HG02588 (cell line): ENCODE measurements around the gene ATP5IF1.

ENCODE experiments used
- ATAC-seq: cut with Tn5 transposase; IDR thresholded peaks from one replicate; pipeline ENCODE4 v1.9.1; 2021; ENCODE audit warnings: mild to moderate bottlenecking, moderate library complexity; ENCODE audit not compliant: unreplicated experiment

Gene ATP5IF1

DNA sequence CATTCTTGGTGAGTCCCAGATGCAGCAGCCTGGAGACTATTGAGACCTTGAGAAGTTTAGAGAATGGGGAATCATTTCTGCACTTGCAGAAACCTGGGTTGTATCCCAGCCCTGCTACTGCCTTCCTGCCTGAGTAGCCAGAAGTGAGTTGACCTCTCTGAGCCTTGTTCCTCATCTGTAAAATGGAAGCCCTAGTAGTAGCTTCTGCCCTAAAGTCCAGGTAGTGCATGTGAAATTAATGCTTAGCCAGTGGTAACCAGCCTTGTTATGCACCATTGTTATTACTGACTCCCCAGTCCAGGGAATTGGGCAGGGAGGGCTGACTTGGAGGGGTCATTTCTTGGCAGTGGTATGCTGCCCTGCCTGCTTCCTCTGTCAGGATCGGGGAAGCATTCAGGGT lies 29.0 kb downstream of the ATP5IF1 start:
- no peak for ATAC-seq

DNA sequence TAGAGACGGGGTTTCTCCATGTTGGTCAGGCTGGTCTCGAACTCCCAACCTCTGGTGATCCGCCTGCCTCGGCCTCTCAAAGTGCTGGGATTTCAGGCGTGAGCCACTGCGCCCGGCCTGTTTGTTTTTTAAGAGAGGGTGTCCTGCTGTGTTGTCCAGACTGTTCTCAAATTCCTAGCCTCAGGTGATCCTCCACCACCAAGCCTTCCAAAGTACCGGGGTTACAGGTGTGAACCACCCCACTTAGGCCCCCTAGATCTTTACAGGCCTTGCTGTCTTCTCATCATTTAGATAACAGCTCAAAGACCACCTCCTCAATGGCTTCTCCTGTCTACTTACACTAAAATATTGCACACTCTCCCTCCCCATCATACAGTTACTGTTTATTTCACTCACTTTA lies 29.7 kb downstream of the ATP5IF1 start:
- no peak for ATAC-seq

DNA sequence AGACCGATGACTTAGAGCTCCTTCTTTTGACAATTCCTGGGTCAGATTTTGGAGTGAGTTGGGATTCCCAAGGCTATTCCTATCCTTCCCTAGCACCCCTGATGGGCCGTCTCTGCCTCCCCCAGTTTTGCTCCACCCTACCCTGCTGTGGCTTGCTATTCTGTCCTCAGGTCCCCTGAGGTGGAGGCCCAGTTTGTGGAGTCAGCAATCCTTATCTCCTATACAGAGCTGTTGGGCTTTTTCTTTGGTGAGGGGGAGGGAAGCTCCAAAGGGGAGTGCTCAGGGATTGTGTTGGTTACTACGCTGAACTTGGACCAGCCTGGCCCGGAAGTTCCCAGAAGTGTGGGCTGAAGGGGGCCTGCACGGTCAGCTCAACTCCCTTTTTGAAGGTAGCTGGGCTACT lies 31.0 kb downstream of the ATP5IF1 start:
- no peak for ATAC-seq

DNA sequence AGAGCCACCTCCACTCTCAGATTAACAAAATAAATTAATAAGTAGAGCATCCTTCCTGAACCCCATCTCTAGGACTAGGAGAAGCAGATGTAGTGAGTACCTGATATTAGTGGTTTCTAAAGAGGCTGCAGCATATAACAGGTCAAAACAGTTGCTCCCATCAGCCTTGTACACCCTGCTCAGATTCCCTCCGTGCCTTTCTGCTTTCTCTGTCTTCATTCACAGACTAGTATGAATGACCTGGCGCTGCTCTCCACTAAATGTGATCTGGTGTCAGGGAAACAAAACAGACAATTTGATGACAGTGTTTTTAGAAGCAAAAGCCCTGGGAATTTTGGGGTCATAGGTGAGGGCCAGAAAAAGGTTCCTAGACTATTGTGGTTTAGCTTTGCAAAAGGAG lies 31.7 kb downstream of the ATP5IF1 start:
- no peak for ATAC-seq

DNA sequence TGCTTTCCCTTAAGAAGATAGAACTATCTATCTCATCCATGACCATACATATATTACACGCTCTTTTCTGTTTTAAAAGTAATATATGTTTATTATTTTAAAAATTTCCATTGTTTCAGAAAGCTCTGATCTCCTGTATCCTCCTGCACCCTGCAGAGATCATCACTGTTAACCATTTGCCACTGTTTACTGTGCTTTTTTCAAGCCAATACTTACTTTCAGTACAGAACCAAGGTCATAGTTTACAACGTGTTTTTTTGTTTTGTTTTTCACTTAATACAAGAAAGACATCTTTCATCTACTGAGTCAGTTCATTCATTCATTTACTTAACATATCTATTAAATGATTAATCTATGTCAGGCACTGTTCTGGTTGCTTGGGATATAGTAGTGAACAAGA lies 33.6 kb downstream of the ATP5IF1 start:
- ATAC-seq, result no peak

DNA sequence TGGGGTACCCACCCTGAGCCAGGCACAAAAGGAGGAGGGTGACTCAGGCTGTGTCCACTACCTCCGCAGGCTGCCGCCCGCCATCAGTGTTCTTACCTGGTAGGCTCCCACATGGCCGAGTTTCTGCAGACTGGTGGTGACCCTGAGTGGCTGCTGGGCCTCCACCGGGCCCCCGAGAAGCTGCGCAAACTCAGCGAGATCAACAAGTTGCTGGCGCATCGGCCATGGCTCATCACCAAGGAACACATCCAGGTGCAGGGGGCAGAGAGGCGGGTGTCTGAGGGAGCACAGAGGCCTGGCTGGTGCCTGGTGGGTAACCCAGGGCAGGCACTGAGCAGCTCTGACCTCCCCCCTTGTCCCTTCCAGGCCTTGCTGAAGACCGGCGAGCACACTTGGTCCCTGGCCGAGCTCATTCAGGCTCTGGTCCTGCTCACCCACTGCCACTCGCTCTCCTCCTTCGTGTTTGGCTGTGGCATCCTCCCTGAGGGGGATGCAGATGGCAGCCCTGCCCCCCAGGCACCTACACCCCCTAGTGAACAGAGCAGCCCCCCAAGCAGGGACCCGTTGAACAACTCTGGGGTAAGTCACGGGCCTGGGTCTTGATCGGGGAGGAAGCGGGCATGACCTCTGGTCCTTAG lies 36.4 kb downstream of the ATP5IF1 start:
- no peak for ATAC-seq

DNA sequence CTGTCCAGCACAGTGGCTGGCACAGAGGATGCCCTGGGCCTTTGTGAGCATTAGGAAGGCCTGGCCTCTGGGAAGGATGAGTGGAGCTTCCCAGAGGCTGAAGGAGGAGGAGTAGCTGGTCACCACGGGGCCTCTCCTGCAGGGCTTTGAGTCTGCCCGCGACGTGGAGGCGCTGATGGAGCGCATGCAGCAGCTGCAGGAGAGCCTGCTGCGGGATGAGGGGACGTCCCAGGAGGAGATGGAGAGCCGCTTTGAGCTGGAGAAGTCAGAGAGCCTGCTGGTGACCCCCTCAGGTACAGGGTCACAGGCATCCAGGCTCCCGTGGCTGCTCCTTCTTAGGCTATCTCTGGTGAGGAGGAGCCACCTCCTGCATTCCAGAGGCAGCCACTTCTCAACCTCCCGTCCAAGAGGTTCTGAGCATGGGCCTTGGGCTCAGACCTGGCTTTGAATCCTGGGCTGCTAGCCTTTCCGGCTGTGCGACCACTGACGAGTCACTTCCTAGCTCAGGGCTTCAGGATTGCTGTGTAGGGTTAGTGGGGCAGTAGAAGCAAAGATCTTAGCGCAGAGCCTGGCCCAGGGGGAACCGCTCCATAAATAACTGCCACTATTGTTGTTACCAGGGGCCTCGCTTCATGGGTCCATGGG lies 37.4 kb downstream of the ATP5IF1 start:
- ATAC-seq, result no peak

DNA sequence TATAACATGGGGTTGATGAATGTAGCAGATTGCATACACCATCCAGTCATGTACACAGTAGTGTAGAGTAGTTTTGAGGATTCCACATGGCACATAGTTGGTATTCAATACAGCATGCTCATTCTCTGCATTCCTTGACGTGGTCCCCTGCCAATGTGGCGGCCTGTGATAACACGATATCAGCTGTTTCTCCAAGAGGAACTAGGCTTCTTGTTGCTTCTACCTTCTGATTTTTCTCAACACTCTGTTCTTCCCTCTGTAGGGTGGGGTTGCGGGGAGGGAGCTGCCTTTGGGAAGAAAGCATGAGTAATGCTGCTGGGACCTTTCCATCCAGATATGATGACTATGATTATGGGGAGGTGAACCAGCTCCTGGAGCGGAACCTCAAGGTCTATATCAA lies 42.8 kb downstream of the ATP5IF1 start:
- ATAC-seq, result no peak

DNA sequence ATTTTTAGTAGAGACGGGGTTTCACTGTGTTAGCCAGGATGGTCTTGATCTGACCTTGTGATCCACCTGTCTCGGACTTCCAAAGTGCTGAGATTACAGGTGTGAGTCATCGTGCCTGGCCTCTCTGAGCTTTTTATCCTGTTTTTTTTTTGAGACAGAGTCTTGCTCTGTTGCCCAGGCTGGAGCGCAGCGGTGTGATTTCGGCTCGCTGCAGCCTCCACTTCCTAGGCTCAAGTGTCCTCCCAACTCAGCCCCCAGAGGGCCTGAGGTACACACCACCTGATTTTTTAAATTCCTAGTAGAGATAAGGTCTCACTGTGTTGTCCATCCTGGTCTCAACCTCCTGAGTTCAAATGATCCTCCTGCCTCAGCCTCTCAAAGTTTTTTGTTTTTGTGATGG lies 43.8 kb downstream of the ATP5IF1 start:
- no peak for ATAC-seq

DNA sequence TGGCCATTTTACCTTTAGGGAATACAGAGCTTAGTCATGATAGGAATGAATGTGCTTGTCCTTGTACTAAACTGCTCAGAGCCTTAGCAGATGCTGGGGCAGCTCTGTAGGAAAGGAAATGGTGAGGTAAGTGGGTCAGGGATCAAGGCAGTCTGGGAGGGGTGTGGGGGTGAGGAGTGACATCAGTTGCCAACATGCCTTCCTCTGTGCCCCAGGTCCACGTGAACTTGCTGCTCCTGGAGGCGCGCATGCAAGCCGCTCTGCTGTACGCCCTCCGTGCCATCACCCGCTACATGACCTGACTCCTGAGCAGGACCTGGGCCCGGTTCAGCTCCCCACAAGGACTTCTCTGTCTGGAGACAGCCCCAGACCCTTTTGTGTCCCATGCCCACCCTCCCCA lies 44.6 kb downstream of the ATP5IF1 start:
- no peak for ATAC-seq

DNA sequence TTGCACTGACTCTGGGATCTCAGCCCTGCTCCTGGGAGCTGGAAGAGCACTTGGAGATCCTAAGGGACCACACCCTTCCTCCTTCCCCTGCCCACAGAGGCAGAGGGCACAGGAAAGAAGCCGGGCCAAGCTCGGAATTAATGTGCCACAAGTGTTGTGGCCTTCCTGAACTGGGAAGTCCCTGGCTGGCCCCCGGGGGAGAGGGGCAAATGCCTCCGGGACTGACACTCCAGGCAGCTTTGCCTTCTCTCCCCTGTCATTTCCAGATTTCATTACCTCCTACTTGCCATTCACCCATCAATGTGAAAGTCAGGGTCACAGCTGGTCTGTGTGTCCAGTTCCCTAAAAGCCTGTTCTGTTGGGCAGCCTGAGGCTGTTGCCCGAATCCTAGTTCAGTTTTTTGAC lies 45.1 kb downstream of the ATP5IF1 start:
- ATAC-seq, result no peak

DNA sequence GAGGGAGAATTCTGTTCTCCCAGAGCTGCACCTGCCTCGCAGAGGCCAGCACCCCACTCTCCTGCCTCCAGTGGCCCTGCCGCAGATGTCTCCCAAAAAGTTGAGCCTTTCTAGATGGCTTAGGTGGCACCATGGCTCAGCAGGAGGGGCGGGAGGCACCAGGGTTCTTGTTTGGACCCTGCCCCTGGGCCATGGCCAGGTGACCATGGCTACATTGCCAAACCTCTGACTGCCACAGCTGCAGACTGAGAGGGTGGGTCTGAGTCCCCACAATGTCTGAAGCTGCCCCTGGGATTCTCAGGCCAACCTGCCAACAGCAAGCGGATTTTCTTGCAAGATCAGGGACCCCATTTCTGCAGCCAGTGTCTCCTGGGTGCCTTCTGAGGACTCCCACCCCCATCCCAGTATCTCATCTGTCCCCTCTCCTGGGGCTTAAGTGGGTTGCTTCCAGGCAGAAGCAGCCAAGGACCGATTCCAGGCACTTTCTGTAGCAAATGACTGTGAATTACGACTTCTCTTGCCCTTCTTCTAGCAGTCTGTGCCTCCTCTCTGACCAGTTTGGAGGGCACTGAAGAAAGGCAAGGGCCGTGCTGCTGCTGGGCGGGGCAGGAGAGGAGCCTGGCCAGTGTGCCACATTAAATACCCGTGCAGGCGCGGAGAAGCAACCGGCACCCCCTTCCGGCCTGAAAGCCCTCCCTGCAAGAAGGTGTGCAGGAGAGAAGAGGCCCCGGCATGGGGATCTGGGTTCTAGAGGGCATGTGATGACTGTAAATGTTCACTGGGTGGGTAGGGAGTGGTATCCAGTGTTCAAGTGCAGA lies 45.9 kb downstream of the ATP5IF1 start:
- no peak for ATAC-seq

DNA sequence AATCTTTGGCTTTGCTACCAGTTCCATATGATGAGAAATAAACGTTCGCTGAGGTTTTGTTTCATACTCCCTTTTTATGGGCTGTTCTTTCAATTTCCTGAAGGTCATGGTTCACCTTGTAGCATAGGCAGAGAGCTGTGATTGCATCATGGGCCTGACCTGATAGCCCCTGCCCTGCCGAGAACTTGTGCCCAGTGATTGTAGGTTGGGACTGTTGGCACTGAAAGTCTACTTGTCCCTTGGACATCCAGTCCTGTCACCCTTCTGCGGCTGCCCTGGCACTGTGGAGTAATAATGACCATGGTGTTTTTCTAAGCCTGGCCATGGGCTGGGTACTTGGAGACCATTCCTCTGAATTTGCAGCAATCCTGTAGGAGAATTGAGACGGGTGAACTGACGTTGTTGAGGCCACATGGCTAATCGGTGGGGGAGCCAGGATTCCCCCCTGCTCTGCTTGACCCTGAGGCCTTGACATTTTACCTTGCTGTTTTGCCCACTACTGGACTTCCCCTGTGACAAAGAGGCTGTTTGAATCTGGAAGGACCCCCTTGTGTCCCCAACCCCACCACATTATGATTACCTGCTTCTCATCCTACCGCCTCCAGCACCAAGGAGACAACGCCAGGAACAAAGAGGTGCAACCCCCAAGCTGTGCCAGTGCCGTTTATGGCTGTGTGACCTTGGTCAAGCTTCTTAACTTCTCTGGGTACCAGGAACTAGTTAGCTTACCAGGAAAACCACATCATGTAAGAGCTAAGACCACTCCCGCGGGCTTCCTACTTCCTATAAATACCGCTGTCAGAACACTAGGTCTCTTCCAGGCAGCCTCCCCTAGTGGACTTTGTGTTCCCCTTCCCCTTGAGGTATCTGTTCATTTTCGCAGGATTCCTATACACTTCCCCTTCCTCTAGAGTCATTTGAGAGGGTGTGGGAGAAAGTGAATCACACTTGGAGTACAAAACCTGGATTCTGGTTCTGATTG lies 46.8 kb downstream of the ATP5IF1 start:
- ATAC-seq, result no peak

DNA sequence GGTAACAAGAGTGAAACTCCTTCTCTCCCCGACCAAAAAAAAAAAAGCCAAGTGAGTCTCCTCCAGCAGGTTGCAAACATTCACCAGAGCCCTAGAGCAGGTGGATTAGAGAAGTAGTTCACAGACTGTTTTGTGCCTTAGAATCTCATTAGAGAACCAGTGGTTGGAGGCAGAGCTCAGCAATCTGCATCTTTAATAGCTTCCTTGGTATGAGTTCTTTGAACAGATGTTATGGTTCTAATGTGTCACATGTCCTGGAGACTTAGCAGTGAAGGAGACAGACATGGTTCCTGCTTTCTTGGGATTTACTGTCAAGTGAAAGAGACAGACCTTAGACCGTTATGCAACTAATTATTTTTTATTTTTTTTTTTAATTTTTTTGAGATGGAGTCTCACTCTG lies 50.2 kb downstream of the ATP5IF1 start:
- ATAC-seq, result no peak
